HepG2 (cell line): ENCODE data around the gene ZNF474. TPM values are rescaled to one million over a fixed set of nuclear protein-coding genes. Genes with fewer than 3 reads are reported as not detected.

ENCODE experiments used
- ATAC-seq: fragments of 200-7000 bp; cut with Tn5 transposase; 3 replicates; pipeline ENCODE4 v1.9.1; 2020; ENCODE audit warnings: mild to moderate bottlenecking, moderate library complexity
- BruUV-seq: library from RNA; stranded (reverse); fragments of 400-500 nt; replicated peaks from 2 replicates; lab custom pipeline; 2021; lab: Mats Ljungman, UMichigan
- CTCF ChIA-PET: fragments of 300-600 bp; formaldehyde crosslinking; extraction: SDS; loops from one replicate; lab custom pipeline; 2021; ENCODE audit warnings: low total read pairs, inconsistent platforms, low intra/inter-chr PET ratio; lab: Yijun Ruan, JAX
- POLR2A ChIA-PET: fragments of 350-600 bp; sonication (Branson Sonifier 250); formaldehyde crosslinking; loops from one replicate; lab custom pipeline; 2020; ENCODE audit warnings: antibody characterized with exemption, inconsistent platforms; lab: Yijun Ruan, JAX
- DNase-seq: peaks from one replicate; pipeline ENCODE4 v3.0.0-alpha.2; 2015; ENCODE audit warnings: low spot score
- FAIRE-seq: peaks from 3 replicates; lab custom pipeline; 2011; peaks lifted over from hg19 to GRCh38; lab: Jason Lieb, UNC
- H2AFZ ChIP-seq: one replicate; pipeline ENCODE4 v1.6.1; 2011; ENCODE audit warnings: low read length, inconsistent platforms
- H3K27ac ChIP-seq: fragments of 300-600 bp; 3 replicates; pipeline ENCODE4 v1.8.0; 2011; ENCODE audit warnings: mixed run types, mild to moderate bottlenecking, mixed read lengths, low read length, inconsistent platforms; ENCODE audit not compliant: insufficient read depth; ENCODE audit errors: extremely low read length
- H3K27me3 ChIP-seq, 2 experiments: fragments of 200-600 bp in 1 of 2; 2 replicates in 1 of 2; 3 replicates in 1 of 2; pipeline versions ENCODE4 v1.6.0 to v1.8.0; 2011; ENCODE audit warnings: low read length in 2 of 2, mild to moderate bottlenecking in 2 of 2, moderate library complexity in 2 of 2, inconsistent platforms in 1 of 2; ENCODE audit not compliant: insufficient read depth in 2 of 2, control insufficient read depth in 1 of 2
- H3K36me3 ChIP-seq, 2 experiments: fragments of 200-600 bp in 1 of 2; replicated peaks in 1 of 2; 2 replicates in 1 of 2; 3 replicates in 1 of 2; pipeline versions ENCODE4 v1.5.1 to v1.8.0; 2011; ENCODE audit warnings: low read length in 2 of 2, inconsistent platforms in 1 of 2; ENCODE audit not compliant: insufficient read depth in 2 of 2, control insufficient read depth in 1 of 2
- H3K4me1 ChIP-seq: 2 replicates; pipeline ENCODE4 v1.5.1; 2012; ENCODE audit warnings: low read length, inconsistent platforms; ENCODE audit not compliant: insufficient read depth
- H3K4me2 ChIP-seq: 2 replicates; pipeline ENCODE4 v1.6.0; 2011; ENCODE audit warnings: low read depth, low read length, inconsistent platforms
- H3K4me3 ChIP-seq, 3 experiments: fragments of 200-600 bp in 1 of 3; sonication (generic), shearing (Covaris generic) in 1 of 3; replicated peaks in 1 of 3; 2 replicates each; pipeline ENCODE4 v1.5.1; 2011 to 2016; ENCODE audit warnings: low read length in 3 of 3, inconsistent platforms in 2 of 3, low read depth in 2 of 3, mild to moderate bottlenecking in 2 of 3, control low read depth in 1 of 3, mixed read lengths in 1 of 3; ENCODE audit not compliant: insufficient read depth in 1 of 3
- H3K79me2 ChIP-seq: one replicate; pipeline ENCODE4 v1.6.1; 2011; ENCODE audit warnings: low read length, inconsistent platforms; ENCODE audit not compliant: insufficient read depth
- H3K9ac ChIP-seq: 2 replicates; pipeline ENCODE4 v1.6.0; 2011; ENCODE audit warnings: mild to moderate bottlenecking, low read depth, low read length, inconsistent platforms; ENCODE audit not compliant: insufficient read depth
- H3K9me3 ChIP-seq: 2 replicates; pipeline ENCODE4 v1.5.1; 2012; ENCODE audit warnings: mild to moderate bottlenecking, low read length
- H4K20me1 ChIP-seq: 2 replicates; pipeline ENCODE4 v1.6.0; 2011; ENCODE audit warnings: inconsistent platforms, mild to moderate bottlenecking, low read length, moderate library complexity; ENCODE audit not compliant: insufficient read depth
- CENPX ChIP-seq: sonication (generic); formaldehyde crosslinking; IDR thresholded peaks from 2 replicates; pipeline ENCODE4 v1.9.0; 2021; ENCODE audit warnings: mild to moderate bottlenecking, missing genetic modification reagents, moderate library complexity
- FOXM1 ChIP-seq: sonication (generic); formaldehyde crosslinking; IDR thresholded peaks from 2 replicates; pipeline ENCODE4 v1.5.0; 2020; ENCODE audit warnings: missing genetic modification reagents
- HDAC6 ChIP-seq: fragments of 200-600 bp; sonication (generic); IDR thresholded peaks from 2 replicates; pipeline ENCODE4 v1.7.0; 2017; ENCODE audit warnings: mild to moderate bottlenecking, antibody characterized with exemption, low read length, low read depth
- RNF219 ChIP-seq: sonication (generic); formaldehyde crosslinking; IDR thresholded peaks from 2 replicates; pipeline ENCODE4 v1.5.0; 2020; ENCODE audit warnings: mild to moderate bottlenecking, missing genetic modification reagents
- TBX3 ChIP-seq: fragments of 450-650 bp; IDR thresholded peaks from 2 replicates; pipeline ENCODE4 v1.6.1; 2017; ENCODE audit warnings: antibody characterized with exemption, mild to moderate bottlenecking, inconsistent platforms, borderline replicate concordance
- THAP7 ChIP-seq: sonication (generic); formaldehyde crosslinking; IDR thresholded peaks from 2 replicates; pipeline ENCODE4 v1.8.1; 2023; ENCODE audit warnings: mild to moderate bottlenecking, missing genetic modification reagents
- ZNF563 ChIP-seq: sonication (generic); formaldehyde crosslinking; IDR thresholded peaks from 2 replicates; pipeline ENCODE4 v1.8.0; 2022; ENCODE audit warnings: mild to moderate bottlenecking, moderate library complexity, missing genetic modification reagents
- ZNF713 ChIP-seq: sonication (generic); formaldehyde crosslinking; IDR thresholded peaks from 2 replicates; pipeline ENCODE4 v1.4.0; 2020; ENCODE audit warnings: mild to moderate bottlenecking, missing genetic modification reagents
- WGBS: methylation state at CpG from one replicate; pipeline ENCODE4 v1.1.6; 2017; ENCODE audit warnings: low lambda C conversion rate; 5-methylcytosine and 5-hydroxymethylcytosine counted together
- in situ Hi-C: cut with HindIII; loops from 2 replicates; pipeline ENCODE4 v1.10.0; 2017; ENCODE audit warnings: low pct_unique_long_range_greater_than_20kb; ENCODE audit not compliant: extremely low pct_ligation_motif_present
- intact Hi-C: fragments of 100-400 bp; cut with micrococcal nuclease; formaldehyde crosslinking; loops from one replicate; pipeline ENCODE4 v1.10.0; 2022; ENCODE audit not compliant: unreplicated experiment
- polyA plus RNA-seq, 8 experiments: library from polyadenylated mRNA; depleted of rRNA in 3 of 8; stranded (reverse) in 7 of 8; unstranded in 1 of 8; fragments of >200 nt; fragmentation: Illumina TruSeq in 4 of 8; extraction: Trizol in 4 of 8; gene quantifications; 2 replicates each; pipeline versions ENCODE4 v1.2.1 to v1.2.3, GENCODE V29; 2011 to 2016; ENCODE audit warnings: low read depth in 4 of 8, missing spikeins in 1 of 8, mixed read lengths in 1 of 8; ENCODE audit not compliant: insufficient read depth in 1 of 8
- total RNA-seq, 5 experiments: library from RNA; depleted of rRNA; stranded (reverse); fragments of >200 nt; fragmentation: Illumina TruSeq; extraction: Trizol; gene quantifications; 2 replicates each; pipeline ENCODE4 v1.2.3, GENCODE V29; 2016; ENCODE audit warnings: low read depth in 1 of 5
- TF ChIP-seq, protein P1 (sequence below): sonication (generic); formaldehyde crosslinking; IDR thresholded peaks from 2 replicates; pipeline ENCODE4 v1.9.0; 2021; ENCODE audit warnings: mild to moderate bottlenecking, missing genetic modification reagents

ZNF474 gene
- total and polyA plus RNA-seq, 2 of the 13 experiments (the other 11 are each of a cell fraction or from before 2014, with no cell fraction given) = 0.07 TPM; not detected in 1

DNA sequence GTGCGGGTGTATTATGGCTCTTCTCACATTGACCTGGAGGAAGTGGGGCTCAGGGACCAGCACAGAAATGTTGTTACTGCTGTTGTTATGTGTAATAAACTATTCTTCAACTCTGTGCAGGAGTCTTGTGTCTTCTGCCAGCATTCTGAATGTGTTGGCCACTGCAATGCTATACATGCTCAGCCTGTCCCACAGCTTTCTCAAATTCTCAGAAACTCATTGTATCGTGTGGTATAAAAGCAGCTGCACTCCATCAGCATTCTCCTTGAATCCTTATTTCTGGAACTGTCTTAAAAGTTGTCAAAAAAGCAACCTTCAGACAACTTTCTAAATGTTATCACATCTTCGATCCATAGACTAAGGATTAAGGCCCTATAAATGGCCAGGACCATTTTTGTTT is 72.0 kb downstream of the ZNF474 start:
- FAIRE-seq = no peak
- intact Hi-C loops = no loop called here

DNA sequence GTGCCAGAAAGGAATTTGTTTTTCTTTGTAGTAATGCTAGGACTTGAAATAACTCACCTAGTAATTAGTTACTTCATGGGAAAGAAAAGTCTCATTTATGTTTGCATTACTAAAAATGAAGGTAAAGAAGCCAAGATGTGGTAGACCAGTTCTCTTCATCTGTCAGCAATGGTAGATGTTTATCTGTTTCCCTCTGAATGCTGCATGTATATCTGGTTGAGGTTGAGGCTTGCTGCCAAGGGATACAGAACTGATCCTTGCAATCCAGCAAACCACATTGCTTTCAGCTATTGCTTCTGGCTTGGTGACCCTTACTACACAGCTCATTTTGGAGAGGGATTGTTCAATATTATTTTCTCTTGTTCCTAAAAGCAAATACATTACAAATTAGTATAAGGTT is 73.6 kb downstream of the ZNF474 start:
- no peaks in the 10 kb centered on the region for H3K4me1 ChIP-seq
- H3K79me2 ChIP-seq = no peaks in the 10 kb centered on the region
- in situ Hi-C loops = no loop called here
- no peak overlapping the region for H3K9ac ChIP-seq
- intact Hi-C loops = no loop called here
- H3K4me3 ChIP-seq = no peak overlapping the region
- BruUV-seq = no TSS peak
- H3K9me3 ChIP-seq = no peaks in the 10 kb centered on the region
- H3K27me3 ChIP-seq = no peaks in the 10 kb centered on the region
- FAIRE-seq (no peak), ATAC-seq (no peak), DNase-seq (no peak)
- no peaks in the 10 kb centered on the region for H4K20me1 ChIP-seq
- POLR2A ChIA-PET = no interaction called here
- no peaks in the 10 kb centered on the region for H3K36me3 ChIP-seq
- no peak overlapping the region for H2AFZ ChIP-seq
- H3K27ac ChIP-seq = no peak overlapping the region
- H3K4me2 ChIP-seq = no peak overlapping the region
- CTCF ChIA-PET = no interaction called here
- TF ChIP-seq TBX3 = no peak
- no peak for TF ChIP-seq THAP7 (CRISPR knock-in tag)
- TF ChIP-seq, protein P1, sequence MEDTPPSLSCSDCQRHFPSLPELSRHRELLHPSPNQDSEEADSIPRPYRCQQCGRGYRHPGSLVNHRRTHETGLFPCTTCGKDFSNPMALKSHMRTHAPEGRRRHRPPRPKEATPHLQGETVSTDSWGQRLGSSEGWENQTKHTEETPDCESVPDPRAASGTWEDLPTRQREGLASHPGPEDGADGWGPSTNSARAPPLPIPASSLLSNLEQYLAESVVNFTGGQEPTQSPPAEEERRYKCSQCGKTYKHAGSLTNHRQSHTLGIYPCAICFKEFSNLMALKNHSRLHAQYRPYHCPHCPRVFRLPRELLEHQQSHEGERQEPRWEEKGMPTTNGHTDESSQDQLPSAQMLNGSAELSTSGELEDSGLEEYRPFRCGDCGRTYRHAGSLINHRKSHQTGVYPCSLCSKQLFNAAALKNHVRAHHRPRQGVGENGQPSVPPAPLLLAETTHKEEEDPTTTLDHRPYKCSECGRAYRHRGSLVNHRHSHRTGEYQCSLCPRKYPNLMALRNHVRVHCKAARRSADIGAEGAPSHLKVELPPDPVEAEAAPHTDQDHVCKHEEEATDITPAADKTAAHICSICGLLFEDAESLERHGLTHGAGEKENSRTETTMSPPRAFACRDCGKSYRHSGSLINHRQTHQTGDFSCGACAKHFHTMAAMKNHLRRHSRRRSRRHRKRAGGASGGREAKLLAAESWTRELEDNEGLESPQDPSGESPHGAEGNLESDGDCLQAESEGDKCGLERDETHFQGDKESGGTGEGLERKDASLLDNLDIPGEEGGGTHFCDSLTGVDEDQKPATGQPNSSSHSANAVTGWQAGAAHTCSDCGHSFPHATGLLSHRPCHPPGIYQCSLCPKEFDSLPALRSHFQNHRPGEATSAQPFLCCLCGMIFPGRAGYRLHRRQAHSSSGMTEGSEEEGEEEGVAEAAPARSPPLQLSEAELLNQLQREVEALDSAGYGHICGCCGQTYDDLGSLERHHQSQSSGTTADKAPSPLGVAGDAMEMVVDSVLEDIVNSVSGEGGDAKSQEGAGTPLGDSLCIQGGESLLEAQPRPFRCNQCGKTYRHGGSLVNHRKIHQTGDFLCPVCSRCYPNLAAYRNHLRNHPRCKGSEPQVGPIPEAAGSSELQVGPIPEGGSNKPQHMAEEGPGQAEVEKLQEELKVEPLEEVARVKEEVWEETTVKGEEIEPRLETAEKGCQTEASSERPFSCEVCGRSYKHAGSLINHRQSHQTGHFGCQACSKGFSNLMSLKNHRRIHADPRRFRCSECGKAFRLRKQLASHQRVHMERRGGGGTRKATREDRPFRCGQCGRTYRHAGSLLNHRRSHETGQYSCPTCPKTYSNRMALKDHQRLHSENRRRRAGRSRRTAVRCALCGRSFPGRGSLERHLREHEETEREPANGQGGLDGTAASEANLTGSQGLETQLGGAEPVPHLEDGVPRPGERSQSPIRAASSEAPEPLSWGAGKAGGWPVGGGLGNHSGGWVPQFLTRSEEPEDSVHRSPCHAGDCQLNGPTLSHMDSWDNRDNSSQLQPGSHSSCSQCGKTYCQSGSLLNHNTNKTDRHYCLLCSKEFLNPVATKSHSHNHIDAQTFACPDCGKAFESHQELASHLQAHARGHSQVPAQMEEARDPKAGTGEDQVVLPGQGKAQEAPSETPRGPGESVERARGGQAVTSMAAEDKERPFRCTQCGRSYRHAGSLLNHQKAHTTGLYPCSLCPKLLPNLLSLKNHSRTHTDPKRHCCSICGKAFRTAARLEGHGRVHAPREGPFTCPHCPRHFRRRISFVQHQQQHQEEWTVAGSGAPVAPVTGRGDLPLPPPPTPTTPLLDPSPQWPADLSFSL (CRISPR knock-in tag) = no peak

More for the DNA sequence above, 72.0 kb downstream of the ZNF474 start:
- ATAC-seq = no peak
- no peaks in the 10 kb centered on the region for H3K4me1 ChIP-seq
- no peaks in the 10 kb centered on the region for H3K79me2 ChIP-seq
- BruUV-seq = no TSS peak
- no peaks in the 10 kb centered on the region for H3K9me3 ChIP-seq
- ChIA-PET POLR2A (no interaction called here), CTCF (no interaction called here)
- H4K20me1 ChIP-seq = no peaks in the 10 kb centered on the region
- 27% methylated on average over 3 of the region's 3 CpGs for WGBS
- in situ Hi-C loops = no loop called here
- no peak overlapping the region for H3K9ac ChIP-seq
- H2AFZ ChIP-seq = no peak overlapping the region
- DNase-seq = no peak
- TF ChIP-seq HDAC6 = no peak
- no peak for TF ChIP-seq ZNF563 (CRISPR knock-in tag)
- no peak for TF ChIP-seq RNF219 (CRISPR knock-in tag)
- no peak for TF ChIP-seq ZNF713 (CRISPR knock-in tag)
- no peak for TF ChIP-seq FOXM1 (CRISPR knock-in tag)
- TF ChIP-seq CENPX (CRISPR knock-in tag) = no peak
- no peak overlapping the region for H3K27ac ChIP-seq
- no peaks in the 10 kb centered on the region for H3K27me3 ChIP-seq
- no peak overlapping the region for H3K4me2 ChIP-seq
- H3K4me3 ChIP-seq = no peak overlapping the region
- no peaks in the 10 kb centered on the region for H3K36me3 ChIP-seq
